ENCODE results near the gene C9orf78. TPM values are rescaled to one million over a fixed set of nuclear protein-coding genes. Genes with fewer than 3 reads are reported as not detected.

C9orf78 gene
- total RNA-seq, 4 donors from 2014 or later, result 31.2 to 92.3 (median 51.5) TPM

DNA sequence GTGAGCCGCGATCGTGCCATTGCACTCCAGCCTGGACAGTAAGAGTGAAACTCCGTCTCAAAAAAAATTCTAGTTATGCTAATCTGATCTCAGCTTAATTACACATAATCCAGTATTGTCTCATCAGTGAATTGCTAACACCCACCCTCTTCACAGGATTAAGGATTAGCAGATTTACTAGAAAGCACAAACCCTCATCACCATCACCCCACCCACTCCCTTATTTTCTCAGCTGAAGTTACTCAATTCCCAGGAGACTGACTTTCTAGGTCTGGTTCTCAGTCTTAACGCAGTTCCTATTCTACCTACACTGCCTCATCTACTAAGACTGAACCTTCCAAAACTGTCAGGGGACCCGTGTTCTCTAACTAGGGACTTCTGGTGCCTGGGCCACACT, 23.1 kb downstream of the C9orf78 start:
- H3K27ac ChIP-seq, result no peak overlapping the region
- no peaks in the 10 kb centered on the region for H3K27me3 ChIP-seq
- TF ChIP-seq, protein P1, sequence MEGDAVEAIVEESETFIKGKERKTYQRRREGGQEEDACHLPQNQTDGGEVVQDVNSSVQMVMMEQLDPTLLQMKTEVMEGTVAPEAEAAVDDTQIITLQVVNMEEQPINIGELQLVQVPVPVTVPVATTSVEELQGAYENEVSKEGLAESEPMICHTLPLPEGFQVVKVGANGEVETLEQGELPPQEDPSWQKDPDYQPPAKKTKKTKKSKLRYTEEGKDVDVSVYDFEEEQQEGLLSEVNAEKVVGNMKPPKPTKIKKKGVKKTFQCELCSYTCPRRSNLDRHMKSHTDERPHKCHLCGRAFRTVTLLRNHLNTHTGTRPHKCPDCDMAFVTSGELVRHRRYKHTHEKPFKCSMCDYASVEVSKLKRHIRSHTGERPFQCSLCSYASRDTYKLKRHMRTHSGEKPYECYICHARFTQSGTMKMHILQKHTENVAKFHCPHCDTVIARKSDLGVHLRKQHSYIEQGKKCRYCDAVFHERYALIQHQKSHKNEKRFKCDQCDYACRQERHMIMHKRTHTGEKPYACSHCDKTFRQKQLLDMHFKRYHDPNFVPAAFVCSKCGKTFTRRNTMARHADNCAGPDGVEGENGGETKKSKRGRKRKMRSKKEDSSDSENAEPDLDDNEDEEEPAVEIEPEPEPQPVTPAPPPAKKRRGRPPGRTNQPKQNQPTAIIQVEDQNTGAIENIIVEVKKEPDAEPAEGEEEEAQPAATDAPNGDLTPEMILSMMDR (IDR thresholded peaks at IDR 0.05), result no peak
- no peak for TF ChIP-seq POLR2A (IDR thresholded peaks at IDR 0.05)
- H3K9me3 ChIP-seq, result no peaks in the 10 kb centered on the region
- no peaks in the 10 kb centered on the region for H3K4me1 ChIP-seq
- WGBS, 2 donors, result 84 to 90% methylated on average over 6 of the region's 6 CpGs
- H3K36me3 ChIP-seq, result peaks cover 9 to 100% (median 31%) of the 10 kb centered on the region in 3 donors
- intact Hi-C loops (cut with DNase I), result no loop called here
- H3K4me3 ChIP-seq, result no peak overlapping the region
- DNase-seq, result no peak

DNA sequence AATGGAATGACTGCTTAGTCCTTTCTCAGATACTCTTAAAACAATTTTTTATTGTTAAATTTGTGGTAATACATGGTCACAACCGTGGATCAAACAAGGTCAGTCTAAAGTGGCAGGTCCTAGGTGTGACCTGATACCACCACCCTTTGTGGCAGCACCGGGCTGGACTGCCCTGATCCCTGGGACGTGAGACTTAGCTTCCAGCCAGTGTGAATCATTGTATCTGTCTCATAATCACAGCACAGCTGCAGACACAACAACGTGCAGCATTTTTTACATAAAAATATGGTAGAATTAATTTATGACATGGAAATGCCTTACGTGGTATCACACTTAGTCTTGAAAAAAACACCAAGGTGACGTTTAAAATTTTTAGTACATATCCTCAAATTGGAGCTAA, 24.3 kb downstream of the C9orf78 start:
- WGBS, 2 donors, result 80 to 87% methylated on average over 6 of the region's 6 CpGs
- H3K4me1 ChIP-seq, result no peaks in the 10 kb centered on the region
- H3K36me3 ChIP-seq, result peaks cover 9 to 100% (median 22%) of the 10 kb centered on the region in 3 donors

DNA sequence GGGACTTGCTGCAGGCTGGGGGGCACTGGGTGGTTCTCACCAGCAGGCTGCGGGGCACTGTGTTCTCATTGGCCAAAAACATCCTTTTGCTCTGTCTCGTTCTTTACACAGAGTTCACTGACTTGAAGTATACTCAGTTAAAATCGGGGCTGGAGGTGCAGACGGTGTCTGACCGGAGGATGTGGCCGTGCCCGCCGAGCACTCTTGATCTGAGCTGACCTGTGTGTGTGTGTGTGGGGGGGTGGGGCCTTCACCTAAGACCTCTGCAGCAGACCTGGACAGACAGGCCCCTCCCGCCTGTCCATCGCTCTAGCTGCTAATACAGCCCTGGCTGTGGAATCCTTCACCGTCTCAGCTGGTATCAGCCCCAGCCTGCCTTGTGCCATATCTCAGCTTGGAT, 25.0 kb downstream of the C9orf78 start:
- Histone ChIP-seq H3K9me3 (no peaks in the 10 kb centered on the region), H3K4me1 (peaks cover 0 to 6% (median 0%) of the 10 kb centered on the region in 3 donors), H3K27ac (no peak overlapping the region), H3K36me3 (peaks cover 5 to 100% (median 21%) of the 10 kb centered on the region in 3 donors), H3K27me3 (no peaks in the 10 kb centered on the region), H3K4me3 (no peak overlapping the region)
- no peak for DNase-seq
- intact Hi-C loops (cut with DNase I), result no loop called here
- WGBS, 2 donors, result 83 to 100% methylated on average over 1 to 5 of the region's 11 CpGs
- TF ChIP-seq, protein P1 (IDR thresholded peaks at IDR 0.05), result no peak
- TF ChIP-seq POLR2A (IDR thresholded peaks at IDR 0.05), result no peak

More for the DNA sequence above, 24.3 kb downstream of the C9orf78 start:
- Histone ChIP-seq H3K9me3 (no peaks in the 10 kb centered on the region), H3K27me3 (no peaks in the 10 kb centered on the region), H3K4me3 (no peak overlapping the region), H3K27ac (no peak overlapping the region)
- TF ChIP-seq, protein P1 (IDR thresholded peaks at IDR 0.05), result no peak
- no peak for TF ChIP-seq POLR2A (IDR thresholded peaks at IDR 0.05)
- no peak for DNase-seq
- intact Hi-C loops (cut with DNase I), result no loop called here

DNA sequence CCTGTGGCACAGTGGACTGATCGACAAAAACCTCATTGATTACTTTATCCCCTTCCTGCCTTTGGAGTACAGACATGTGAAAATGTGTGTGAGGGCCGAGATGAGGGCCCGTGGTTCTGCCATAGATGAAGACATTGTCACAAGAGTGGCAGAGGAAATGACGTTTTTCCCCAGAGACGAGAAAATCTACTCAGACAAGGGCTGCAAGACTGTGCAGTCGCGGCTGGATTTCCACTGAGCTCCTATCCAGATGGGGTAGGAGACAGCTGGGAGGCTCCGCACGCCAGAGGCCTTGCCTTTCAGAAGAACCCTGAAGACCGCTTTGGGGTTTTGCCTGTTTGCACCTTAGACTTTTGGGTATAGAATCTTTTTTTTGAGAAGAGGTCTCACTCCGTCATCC, 25.7 kb downstream of the C9orf78 start:
- Histone ChIP-seq H3K9me3 (no peaks in the 10 kb centered on the region), H3K4me3 (no peak overlapping the region), H3K27ac (no peak overlapping the region), H3K4me1 (peaks cover 1 to 14% (median 2%) of the 10 kb centered on the region in 3 donors), H3K36me3 (peaks cover 0 to 97% (median 13%) of the 10 kb centered on the region in 3 donors), H3K27me3 (no peaks in the 10 kb centered on the region)
- no peak for TF ChIP-seq POLR2A (IDR thresholded peaks at IDR 0.05)
- TF ChIP-seq, protein P1 (IDR thresholded peaks at IDR 0.05), result no peak
- 70 to 78% methylated on average over 9 to 11 of the region's 11 CpGs for WGBS, 2 donors
- intact Hi-C loops (cut with DNase I), result no loop called here
- no peak for DNase-seq

DNA sequence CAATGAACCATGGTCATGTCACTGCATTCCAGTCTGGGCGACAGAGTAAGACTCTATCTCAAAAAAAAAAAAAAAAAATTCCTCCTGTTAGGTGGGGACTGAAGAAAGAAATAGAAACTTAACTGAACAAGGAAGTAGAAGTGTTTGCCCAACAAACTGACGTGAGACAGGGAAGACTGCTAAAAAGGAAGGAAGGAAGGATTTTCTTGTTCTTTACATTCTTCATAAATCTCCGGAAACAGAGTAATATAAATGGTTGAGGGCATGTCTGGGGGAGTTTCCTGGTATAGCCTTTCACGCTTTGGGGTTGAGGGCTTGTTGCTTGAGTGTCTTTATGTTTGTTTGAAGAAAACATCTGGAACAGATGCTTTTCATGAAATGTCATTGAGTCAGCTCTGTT, 29.0 kb downstream of the C9orf78 start:
- H3K4me1 ChIP-seq, result peaks cover 8 to 26% (median 9%) of the 10 kb centered on the region in 3 donors
- H3K4me3 ChIP-seq, result no peak overlapping the region
- no peak overlapping the region for H3K27ac ChIP-seq
- H3K36me3 ChIP-seq, result peaks cover 0 to 64% (median 3%) of the 10 kb centered on the region in 3 donors
- no peaks in the 10 kb centered on the region for H3K9me3 ChIP-seq
- DNase-seq, result no peak
- TF ChIP-seq, protein P1 (IDR thresholded peaks at IDR 0.05), result no peak
- no peak for TF ChIP-seq POLR2A (IDR thresholded peaks at IDR 0.05)
- 56 to 61% methylated on average over 4 of the region's 4 CpGs for WGBS, 2 donors
- intact Hi-C loops (cut with DNase I), result no loop called here
- H3K27me3 ChIP-seq, result no peaks in the 10 kb centered on the region

Data from esophagus squamous epithelium (tissue), 5 donors.